Stimulated activated CD8-positive, alpha-beta memory T cell treated with anti-CD3 and anti-CD28 coated beads, Interleukin-12 subunit alpha, Interleukin-12 subunit beta, amount 100 ng/mL, for 1 hour (primary cell): ENCODE measurements around the gene GTF2H4.
"Not testable (repeated sequence)": the region's sequence is repeated elsewhere in the genome, so short reads cannot be mapped to it uniquely, and the experiment has no call there.

Experiments used
- DNase-seq: peaks from one replicate; pipeline ENCODE4 v3.0.0-alpha.2; 2020; ENCODE audit warnings: low read depth

GTF2H4 gene

DNA sequence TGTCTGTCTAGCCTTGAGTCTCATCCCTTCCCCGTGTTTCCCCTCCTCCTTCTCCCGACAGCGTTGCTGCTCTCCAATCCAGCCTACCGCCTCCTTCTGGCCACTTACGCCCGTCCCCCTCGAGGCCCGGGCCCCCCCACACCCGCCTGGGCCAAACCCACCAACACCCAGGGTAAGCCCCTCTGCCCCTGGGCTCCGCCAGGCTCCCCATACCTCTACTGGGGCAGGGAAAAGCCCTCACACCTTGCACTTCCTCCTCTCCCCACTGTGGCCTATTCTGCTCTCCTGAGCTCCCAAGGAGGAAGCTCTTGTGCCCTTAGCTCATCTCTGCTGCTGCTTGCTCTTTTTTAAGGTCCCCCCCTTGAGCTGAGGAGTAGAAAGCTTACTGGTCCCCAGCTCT, 12.7 kb upstream of the GTF2H4 start:
- no peak for DNase-seq

DNA sequence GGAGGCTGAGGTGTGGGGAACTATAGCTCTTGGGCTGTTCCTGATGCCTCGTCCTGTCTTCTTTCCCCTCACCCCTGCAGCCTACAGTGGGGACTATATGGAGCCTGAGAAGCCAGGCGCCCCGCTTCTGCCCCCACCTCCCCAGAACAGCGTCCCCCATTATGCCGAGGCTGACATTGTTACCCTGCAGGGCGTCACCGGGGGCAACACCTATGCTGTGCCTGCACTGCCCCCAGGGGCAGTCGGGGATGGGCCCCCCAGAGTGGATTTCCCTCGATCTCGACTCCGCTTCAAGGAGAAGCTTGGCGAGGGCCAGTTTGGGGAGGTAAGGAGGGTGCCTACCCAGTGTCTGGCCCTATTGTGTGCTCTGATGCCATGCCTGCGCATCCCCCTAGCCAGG, 11.5 kb upstream of the GTF2H4 start:
- DNase-seq: no peak

DNA sequence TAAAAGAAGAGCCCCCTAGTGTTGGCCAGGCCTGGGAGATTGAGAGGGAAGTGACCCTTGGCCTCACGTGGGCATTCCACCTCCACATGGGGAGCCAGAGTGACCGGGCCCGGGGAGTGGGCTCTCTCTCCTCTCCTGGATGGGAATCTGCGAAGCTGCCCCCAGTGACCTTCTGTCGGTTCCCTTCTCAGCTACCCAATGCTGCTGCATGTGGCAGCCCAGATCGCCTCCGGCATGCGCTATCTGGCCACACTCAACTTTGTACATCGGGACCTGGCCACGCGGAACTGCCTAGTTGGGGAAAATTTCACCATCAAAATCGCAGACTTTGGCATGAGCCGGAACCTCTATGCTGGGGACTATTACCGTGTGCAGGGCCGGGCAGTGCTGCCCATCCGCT, 10.1 kb upstream of the GTF2H4 start:
- no peak for DNase-seq

DNA sequence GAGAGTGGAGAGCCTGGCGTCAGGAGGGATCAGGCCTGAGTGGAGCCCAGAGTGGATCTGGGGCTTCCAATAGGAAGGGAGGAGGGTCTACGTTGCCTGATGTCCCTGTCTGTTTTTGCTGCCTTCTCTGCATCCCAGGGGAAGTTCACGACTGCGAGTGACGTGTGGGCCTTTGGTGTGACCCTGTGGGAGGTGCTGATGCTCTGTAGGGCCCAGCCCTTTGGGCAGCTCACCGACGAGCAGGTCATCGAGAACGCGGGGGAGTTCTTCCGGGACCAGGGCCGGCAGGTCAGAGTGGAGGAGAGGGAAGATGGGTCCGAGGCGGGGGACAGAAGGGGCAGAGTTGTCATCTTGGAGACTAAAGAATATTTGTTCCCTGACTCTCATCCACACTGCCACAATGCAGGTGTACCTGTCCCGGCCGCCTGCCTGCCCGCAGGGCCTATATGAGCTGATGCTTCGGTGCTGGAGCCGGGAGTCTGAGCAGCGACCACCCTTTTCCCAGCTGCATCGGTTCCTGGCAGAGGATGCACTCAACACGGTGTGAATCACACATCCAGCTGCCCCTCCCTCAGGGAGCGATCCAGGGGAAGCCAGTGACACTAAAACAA, 9.2 kb upstream of the GTF2H4 start:
- DNase-seq: no peak

DNA sequence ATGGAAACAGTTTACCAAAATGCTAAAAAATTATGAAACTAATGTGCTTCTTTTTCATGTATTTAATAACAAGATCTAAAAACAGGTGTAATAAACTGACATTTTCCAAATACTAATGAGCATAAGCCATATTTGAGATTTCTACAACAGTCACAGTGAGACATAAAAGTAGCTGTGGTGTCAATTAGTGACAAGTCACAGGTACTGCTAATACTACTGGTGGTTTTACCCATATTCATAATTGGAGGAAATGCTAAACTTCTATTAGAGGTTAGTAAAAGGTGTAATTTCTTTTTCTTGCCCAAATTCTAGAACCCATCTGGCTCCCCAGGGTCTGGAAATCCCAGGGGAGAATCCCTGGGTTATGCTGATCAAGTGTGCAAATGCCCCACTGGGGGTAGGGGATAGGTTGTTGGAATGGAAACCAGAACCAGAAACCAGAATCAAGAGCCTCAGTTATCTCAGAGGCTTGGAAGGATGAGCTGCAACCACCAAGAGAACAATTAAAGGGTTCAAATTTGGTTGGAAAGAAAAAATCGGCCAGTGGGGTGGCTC, 7.1 kb upstream of the GTF2H4 start:
- no peak for DNase-seq

DNA sequence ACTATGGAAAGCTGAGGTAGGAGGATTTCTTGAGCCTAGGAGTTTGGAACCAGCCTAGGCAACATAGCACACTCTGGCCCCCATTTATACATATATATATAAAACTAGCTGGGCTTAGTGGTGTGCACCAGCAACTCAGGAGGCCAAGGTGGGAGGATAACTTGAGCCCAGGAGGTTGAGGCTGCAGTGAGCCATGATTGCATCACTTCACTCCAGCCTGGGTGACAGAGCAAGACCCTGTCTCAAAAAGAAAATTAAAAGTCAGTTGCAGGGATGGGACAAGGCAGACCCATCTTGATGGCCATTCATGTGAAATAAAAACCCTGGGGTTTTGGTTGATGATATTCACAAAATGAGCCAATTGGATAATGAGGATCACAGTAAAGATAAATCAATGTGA, 6.6 kb upstream of the GTF2H4 start:
- no peak for DNase-seq

DNA sequence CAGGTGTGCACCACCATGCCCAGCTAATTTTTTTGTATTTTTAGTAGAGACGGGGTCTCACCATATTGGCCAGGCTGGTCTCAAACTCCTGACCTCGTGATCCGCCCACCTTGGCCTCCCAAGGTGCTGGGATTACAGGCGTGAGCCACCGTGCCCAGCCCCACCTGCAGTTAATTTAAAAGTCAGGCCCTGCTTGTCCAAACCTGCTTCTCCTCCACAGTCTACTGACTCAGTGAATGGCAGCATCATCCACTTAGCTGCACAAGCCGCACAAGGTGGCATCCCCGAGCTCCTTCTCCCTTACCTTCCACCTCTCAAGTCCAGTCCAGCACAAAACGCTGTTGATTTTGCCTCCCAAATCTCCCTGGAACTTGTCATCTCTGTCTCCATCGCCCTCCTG, 5.8 kb upstream of the GTF2H4 start:
- DNase-seq: not testable (repeated sequence)

DNA sequence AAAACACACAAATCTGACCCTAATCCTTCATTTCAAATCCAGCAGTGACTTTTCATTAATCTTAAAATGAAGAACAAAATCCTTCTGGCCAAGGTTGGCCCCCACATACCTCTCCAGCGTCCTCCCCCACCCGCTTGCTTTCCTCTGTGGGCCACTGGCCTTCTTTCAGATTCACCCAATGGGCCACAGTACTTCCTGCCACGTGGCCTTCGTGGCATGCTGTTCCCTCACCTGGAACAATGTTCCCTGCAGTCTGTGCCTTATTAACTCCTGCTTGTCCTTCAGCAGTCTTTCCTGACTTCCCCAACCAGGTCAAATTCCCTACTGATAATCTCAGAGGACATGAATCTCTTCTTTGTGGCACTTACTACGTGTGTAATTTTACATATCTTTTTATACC, 5.3 kb upstream of the GTF2H4 start:
- no peak for DNase-seq

DNA sequence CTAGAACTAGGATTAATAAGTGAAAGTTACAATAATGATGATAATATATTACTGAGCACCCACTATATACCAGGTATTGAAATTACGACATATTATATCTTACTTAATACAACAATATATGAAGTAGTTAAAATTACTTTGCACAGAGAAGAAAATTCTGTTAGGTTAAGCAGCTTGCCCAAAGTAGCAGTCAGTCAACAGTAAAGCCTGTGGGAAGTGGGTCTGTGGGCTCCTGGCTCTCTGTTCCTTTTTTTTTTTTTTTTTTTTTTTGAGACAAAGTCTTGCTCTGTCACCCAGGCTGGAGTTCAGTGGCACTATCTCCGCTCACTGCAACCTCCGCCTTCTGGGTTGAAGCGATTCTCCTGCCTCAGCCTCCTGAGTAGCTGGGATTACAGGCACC, 4.8 kb upstream of the GTF2H4 start:
- DNase-seq: no peak

DNA sequence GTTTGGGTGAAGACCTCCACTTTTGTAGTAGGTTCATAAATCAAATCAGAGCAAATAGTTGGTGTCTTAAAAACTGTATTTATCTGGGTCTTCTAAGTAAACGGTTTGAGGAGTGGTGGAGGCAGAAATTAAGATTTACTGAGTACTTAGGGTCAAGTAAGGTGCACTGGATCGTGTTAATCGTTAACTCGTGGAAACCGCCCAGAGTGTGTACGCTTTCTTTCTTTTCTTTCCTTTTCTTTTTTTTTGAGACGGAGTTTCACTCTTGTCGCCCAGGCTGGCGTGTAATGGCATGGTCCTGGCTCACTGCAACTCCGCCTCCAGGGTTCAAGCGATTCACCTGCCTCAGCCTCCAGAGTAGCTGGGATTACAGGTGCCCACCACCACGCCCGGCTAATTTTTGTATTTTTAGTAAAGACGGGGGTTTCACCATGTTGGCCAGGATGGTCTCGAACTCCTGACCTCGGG, 683 bp upstream of the GTF2H4 start:
- DNase-seq: not testable (repeated sequence)

DNA sequence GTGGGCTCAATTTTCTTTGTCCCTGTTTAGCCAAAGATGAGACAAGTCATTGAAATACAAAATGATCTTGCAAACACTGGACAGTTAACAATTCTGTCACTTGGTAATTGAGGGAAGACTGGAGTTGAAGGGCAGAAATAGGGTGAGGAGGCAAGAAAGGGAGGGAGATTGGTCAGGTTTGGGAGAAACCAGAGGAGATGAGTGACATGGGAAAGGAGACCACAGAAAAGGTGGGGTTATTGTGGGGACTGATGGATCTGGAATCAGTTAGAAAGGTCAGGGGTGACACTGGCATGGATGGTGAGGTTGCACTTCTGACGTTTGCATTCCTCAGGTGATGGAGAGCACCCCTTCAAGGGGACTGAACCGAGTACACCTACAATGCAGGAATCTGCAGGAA, 693 bp downstream of the GTF2H4 start:
- no peak for DNase-seq

DNA sequence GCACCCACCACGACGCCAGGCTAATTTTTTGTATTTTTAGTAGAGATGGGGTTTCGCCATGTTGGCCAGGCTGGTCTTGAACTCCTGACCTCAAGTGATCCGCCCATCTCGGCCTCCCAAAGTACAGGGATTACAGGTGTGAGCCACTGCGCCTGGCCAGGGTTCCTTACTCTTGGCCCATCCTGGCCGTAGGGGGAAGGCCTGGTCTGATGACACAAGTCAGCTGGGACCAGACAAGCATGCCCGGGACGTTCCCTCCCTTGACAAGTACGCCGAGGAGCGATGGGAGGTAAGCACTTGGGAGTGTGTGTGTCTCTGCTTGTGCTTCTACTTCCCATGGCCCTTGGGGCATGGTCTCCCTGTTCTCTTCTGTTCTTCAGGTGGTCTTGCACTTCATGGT, 2.5 kb downstream of the GTF2H4 start:
- not testable (repeated sequence) for DNase-seq

DNA sequence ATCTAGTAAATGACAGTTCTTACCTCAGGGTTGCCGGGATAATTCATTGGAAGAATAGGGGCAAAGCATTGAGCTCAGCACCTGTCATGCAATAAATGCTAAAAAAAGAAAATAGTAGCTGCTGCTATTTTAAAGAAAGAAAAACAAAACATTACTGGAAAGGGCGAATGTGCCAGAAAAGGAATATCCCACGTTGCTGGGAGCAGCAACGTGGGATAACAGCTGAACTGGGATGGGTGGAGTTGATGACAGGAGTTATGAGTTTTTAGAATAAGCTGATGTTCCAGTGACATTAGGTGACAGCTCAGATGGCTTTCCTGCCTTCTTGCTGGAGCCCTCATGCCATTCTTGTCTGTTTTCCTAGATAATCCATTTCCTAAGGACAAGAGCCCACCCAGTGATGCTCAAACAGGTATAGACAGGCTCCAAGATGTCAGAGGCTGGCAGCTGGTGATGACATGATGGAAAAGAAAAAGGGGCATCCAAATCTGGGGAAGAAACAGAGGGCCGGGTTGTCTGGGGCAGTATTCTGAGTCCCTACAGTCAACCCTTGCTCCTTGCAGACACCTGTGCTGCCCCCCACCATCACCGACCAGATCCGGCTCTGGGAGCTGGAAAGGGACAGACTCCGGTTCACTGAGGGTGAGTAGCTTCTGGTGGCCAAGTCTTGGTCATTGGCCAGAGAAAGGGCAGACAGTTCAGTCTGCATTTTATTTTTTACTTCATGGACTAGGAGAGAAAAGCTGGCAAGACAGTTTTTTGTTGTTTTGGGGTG, 4.9 kb downstream of the GTF2H4 start:
- DNase-seq: no peak

DNA sequence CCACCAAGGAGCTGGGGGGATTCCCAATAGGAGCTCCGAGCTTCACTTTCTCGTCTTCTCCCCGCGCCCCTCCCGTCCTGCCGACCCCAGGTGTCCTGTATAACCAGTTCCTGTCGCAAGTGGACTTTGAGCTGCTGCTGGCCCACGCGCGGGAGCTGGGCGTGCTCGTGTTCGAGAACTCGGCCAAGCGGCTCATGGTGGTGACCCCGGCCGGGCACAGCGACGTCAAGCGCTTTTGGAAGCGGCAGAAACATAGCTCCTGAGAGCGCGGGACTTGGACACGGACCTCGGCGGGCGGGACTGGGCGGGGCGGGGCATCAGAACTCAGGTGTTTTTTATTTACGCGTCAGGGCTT, 5.7 kb downstream of the GTF2H4 start:
- DNase-seq: no peak

DNA sequence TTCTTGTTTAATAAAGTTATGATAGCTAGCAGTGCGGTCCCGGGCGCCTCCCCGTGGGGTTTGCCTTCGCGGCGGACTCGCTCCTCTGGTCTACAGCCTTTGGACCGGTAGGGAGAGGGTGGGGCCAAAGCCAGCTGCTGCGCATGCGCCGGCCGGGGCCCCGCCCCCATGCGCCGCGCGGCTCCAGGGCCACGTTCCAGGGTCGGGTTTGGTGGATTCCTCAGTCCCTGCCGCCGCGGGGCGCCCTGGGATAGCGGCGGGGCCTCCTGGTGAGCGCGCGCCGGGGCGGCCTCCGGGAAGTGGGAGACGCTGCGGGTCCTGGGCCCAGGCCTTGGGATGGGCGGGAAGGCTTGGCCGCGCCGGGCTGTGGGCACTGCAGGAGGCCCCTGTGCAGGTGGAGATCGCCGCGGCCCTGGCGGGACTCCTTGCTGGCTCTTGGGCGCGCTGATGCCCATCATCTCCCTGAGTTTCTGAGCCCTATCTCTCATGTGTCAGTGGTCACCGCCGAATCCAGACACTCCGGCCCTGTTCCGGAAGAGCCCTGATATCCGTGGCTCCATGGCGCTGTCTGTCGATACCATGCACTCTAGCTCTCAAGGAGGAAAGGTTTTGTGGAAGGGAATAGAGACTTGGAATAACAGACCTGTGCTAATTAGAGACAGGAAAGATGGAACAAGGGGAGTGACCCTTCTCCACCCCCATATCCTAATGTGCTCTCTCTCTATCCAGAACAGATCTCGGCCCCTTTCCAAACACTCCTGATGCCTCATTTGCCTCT, 6.3 kb downstream of the GTF2H4 start, which contains the start of gene VARS2:
TSS of gene VARS2 (plus strand) at position 163 of the 778 bp plus-strand sequence. CDS start at position 762, 599 bp downstream.
- DNase-seq: peak; percentile 64

DNA sequence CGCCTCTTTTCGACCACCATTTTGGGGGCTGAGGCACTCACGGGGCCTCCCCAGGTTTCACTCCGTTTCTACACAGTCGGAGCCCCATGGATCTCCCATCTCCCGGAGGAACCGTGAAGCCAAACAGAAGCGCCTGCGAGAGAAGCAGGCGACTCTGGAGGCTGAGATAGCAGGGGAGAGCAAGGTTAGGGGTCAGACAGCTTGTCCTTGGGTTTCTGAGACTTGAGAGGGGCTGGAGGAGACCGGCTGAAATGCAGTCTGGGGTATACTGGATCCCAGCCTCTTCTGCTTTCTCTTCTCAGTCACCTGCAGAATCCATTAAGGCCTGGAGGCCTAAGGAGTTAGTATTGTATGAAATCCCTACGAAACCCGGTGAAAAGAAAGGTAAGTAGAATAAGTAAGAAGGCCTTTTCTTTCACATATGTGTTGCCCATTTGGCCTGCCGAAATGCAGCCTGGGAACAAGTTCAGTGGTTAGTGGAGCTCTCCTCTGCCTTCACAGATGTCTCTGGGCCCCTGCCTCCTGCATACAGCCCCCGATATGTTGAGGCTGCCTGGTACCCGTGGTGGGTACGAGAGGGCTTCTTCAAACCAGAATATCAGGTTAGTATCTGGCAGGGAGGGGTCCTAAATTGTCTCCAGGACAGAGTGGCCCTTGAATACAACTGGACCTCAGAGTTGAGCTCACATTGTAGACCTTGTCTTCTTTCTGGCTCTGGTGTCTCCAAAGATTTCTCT, 7.0 kb downstream of the GTF2H4 start:
- DNase-seq: no peak

DNA sequence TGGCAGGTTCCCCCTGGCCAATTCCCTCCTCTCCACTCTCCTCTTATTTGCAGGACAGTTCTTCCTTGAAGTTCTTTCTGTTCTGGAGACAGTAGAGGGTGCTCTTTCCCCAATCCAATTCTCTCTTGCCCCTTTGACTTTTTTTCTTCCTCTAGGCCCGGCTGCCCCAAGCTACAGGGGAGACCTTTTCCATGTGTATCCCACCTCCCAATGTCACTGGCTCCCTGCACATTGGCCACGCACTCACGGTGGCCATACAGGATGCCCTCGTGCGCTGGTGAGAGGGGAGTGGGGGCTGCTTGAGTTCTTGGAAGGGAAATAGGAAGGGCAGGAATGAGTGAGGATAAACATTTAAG, 7.6 kb downstream of the GTF2H4 start:
- no peak for DNase-seq

DNA sequence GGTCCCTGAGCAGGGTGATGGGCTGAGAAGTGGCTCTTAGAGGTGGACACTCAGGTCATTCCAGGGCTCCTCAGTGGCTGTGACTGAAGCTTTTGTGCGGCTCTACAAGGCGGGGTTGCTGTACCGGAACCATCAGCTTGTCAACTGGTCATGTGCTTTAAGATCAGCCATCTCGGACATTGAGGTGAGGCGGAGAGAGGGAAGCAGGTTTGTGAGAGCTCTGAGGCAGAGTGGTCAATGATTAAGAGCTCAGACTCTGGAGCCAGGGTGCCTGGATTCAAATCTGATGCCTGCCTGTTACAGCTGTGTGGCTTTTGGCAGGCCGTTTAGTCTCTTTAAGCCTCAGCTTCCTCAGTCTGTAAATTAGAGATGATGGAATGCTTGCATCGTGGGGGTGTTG, 9.0 kb downstream of the GTF2H4 start:
- DNase-seq: no peak

DNA sequence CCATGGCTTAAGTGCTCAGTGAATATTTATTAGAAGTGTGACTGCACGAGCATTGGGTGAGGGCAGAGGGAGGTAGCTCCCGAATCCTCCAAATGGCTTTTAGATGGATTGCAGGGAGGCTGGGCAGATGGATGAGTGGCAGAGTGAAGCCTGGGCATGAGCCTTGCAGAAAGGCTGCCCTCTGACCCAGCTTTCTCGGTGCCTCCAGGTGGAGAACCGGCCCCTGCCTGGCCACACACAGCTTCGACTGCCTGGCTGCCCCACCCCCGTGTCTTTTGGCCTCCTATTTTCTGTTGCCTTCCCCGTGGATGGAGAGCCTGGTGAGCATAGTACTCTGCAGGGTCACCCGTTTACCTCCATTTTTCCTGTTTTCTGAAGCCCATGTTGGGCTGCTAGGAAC, 9.5 kb downstream of the GTF2H4 start:
- DNase-seq: no peak

DNA sequence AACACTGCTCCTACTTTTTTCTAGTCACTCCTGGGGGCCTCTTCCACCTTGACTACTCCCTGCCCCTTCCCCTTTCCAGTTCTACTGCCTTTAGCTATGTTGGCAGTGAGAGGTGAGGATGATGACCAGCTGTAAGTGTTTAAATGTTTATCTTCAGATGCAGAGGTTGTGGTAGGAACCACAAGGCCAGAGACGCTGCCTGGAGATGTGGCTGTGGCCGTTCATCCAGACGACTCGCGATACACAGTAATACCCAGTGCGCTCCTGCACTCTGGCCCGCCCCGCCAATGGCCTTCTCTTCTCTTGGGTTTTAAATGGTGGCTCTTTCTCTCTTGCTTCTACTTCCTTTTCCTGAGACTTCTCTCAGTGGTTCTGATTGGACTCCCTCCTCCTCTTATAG, 10.7 kb downstream of the GTF2H4 start:
- no peak for DNase-seq

DNA sequence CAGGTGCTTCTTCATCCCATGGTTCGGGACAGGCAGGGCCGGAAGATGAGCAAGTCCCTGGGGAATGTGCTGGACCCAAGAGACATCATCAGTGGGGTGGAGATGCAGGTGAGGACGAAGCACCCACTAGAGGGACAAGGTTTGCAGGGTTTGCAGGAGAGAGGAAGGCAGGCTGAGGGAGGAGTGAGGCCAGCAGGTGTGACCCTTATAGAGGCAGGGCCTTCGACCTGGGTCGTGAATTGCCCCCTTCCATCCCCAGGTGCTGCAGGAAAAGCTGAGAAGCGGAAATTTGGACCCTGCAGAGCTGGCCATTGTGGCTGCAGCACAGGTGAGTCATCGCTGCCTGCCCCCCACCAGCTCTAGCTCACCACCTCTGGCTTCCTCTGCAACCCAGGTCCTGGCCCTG, 14.4 kb downstream of the GTF2H4 start:
- DNase-seq: no peak

DNA sequence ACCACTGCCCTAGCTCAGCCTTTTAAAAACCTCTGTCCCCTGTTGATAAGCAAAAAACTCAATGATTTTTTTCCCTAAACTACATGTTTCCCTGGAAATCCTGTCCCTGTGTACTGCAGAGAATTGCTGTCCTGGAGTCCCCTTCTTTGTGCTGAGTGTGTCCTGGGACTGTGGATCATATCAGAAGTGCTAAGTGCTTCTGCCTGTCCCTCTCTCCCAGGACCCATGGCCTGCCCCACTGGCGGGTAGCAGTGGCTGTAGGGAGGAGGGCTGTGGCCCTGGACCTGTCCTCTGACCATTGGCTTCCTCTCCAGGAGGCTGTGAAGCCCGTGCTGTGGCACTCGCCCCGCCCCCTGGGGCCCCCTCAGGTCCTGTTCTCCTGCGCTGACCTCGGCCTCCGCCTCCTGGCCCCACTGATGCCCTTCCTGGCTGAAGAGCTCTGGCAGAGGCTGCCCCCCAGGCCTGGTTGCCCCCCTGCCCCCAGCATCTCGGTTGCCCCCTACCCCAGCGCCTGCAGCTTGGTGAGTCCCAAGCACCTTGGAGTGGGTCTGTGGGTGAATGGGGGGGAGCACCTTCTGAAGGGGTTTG, 16.1 kb downstream of the GTF2H4 start:
- DNase-seq: not testable (repeated sequence)
